Muscle of back (tissue), 13 donors: ENCODE data around the gene PROSER1. TPM values are rescaled to one million over a fixed set of nuclear protein-coding genes. Genes with fewer than 3 reads are reported as not detected.
"Not testable (repeated sequence)": the region's sequence is repeated elsewhere in the genome, so short reads cannot be mapped to it uniquely, and the experiment has no call there.

Experiments used
- DNase-seq, 3 donors: peaks; one replicate each; pipeline versions ENCODE4 v3.0.0 to v3.0.0-alpha.2; 2013
- long read RNA-seq, 9 donors: transcript quantifications; one replicate each; lab custom pipeline, GENCODE V29; 2026
- polyA plus RNA-seq, 10 donors: library from polyadenylated mRNA; unstranded; fragments of 120-200 nt; gene quantifications; one replicate each; pipeline ENCODE4 v1.2.1, GENCODE V29; 2013; ENCODE audit not compliant: insufficient read length in 10 of 10

Gene PROSER1
- polyA plus RNA-seq, result 10 to 100 TPM; 16.8 to 32.8 (median 25.4) TPM
- long read RNA-seq, donor 1, partial matches to known transcripts, result 16 of 16 reads
- long read RNA-seq, donor 1, other reads (novel, unspliced or antisense), result 0 of 16 reads
- long read RNA-seq, donor 2, partial matches to known transcripts, result 5 of 5 reads
- long read RNA-seq, donor 2, other reads (novel, unspliced or antisense), result 0 of 5 reads
- long read RNA-seq, donor 3, result 0 reads
- long read RNA-seq, donor 4, partial matches to known transcripts, result 0 of 2 reads
- long read RNA-seq, donor 4, other reads (novel, unspliced or antisense), result 0 of 2 reads
- long read RNA-seq, donor 5, partial matches to known transcripts, result 11 of 14 reads
- long read RNA-seq, donor 5, other reads (novel, unspliced or antisense), result 0 of 14 reads
- long read RNA-seq, donor 6, full-length matches to known transcripts, result 1 of 7 reads
- long read RNA-seq, donor 6, partial matches to known transcripts, result 6 of 7 reads
- long read RNA-seq, donor 6, other reads (novel, unspliced or antisense), result 0 of 7 reads
- long read RNA-seq, donor 7, full-length matches to known transcripts, result 2 of 2 reads
- long read RNA-seq, donor 7, partial matches to known transcripts, result 0 of 2 reads
- long read RNA-seq, donor 7, other reads (novel, unspliced or antisense), result 0 of 2 reads
- long read RNA-seq, donor 8, full-length matches to known transcripts, result 1 of 1 reads
- long read RNA-seq, donor 8, partial matches to known transcripts, result 0 of 1 reads
- long read RNA-seq, donor 8, other reads (novel, unspliced or antisense), result 0 of 1 reads
- long read RNA-seq, donor 9, result 0 reads

DNA sequence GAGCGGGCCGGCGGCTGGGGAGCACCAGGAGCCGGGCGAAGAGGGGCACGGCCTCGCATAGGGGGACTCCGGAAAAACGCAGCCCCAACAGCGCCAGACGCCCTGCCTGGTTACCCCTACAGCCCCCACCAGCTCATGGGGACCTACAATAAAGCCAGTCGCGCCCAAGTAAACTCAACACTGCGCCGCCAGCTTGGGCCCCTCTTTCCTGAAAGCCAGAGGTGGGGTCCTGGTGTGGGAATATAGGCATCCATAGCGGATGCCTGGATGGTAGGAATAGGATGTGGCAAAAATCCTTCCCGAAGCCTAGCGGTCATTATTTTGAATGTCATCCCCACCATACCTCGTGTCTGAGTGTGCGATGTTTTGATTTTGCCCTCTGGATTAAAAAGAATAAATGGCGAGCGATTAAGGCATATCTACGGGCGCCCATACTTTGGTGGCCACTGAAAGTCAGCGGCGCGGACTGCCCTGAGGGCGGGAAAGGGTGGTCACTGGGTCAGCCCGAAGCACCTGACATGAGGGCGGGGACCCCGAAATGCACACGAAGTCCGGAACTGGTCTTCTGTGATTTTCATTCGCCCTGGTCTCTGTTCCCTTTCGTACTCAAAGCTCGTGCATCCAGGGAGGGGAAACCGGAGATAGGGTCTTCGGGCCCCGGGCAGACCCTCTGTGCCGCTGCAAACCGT is at the start of gene PROSER1, which contains the start of gene NHLRC3:
Gene PROSER1, minus strand, starts transcription at position 210 of the 689 bp plus-strand sequence. CDS start 847 bp downstream, outside the sequence.
Gene NHLRC3, plus strand, starts transcription at position 577 of the 689 bp plus-strand sequence. CDS start 184 bp downstream, outside the sequence.
- DNase-seq, result peak; percentile 94 to 98 (median 96)

GRCh38 chr13:39086251-39086945 is 48.5 kb upstream of the PROSER1 start:
- DNase-seq, result not testable (repeated sequence)

DNA sequence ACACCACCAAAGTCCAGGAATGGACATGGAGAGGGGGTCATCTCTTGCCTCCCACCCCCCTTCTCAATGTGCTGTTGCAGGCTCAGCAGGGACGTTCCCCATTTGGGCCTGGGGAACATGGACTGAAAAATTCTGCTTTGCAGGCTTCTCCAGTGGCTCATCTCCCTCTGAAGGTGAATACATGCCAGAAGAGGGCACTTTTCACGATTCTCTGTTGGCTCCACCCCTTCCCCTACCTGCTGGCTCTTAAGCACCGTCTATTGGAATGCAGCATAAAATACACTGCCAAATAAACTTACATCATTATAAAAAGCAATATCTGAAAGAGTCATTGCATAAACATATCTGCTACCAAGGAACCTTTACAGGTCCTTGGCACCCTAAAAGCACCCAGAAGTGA is 36.1 kb upstream of the PROSER1 start:
- no peak for DNase-seq

GRCh38 chr13:39072842-39073241 is 35.0 kb upstream of the PROSER1 start:
- no peak for DNase-seq

DNA sequence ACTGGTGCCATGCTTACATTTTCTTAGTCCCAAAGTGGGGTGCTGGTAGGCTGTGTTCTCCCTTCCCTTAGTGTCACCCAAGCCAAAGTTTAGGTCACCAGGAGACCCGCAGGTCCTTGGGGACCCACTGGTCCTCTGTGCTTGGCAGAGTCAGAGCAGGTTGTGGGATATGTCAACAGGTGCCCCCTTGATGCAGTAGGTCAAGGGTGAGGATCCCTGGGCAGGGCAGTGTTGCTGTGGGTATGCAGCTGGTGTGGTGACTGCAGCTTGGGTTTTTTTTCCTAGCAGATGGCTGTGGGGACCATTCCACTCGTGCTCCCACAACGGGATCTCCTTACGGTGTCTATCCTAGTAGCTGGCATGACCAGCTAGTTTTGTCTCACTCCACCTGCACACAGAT is 24.1 kb upstream of the PROSER1 start:
- no peak for DNase-seq

- no peak for DNase-seq
These were observed 20.2 kb upstream of the PROSER1 start for GRCh38 chr13:39058040-39058439.

DNA sequence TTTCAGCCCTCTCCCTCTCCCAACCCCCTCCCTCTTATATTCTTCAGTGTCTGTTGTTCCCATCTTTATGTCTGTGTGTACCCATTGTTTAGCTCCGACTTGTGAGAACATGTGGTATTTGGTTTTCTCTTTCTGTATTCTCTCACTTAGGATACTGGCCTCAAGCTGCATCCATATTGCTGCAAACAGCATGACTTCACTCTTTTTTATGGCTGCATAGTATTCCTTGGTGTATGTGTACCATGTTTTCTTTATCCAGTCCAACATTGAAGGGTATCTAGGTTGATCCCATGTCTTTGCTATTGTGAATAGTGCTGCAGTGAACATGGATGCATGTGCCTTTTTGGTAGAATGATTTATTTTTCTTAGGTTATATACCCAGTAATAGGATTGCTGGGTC is 18.1 kb upstream of the PROSER1 start:
- no peak for DNase-seq

DNA sequence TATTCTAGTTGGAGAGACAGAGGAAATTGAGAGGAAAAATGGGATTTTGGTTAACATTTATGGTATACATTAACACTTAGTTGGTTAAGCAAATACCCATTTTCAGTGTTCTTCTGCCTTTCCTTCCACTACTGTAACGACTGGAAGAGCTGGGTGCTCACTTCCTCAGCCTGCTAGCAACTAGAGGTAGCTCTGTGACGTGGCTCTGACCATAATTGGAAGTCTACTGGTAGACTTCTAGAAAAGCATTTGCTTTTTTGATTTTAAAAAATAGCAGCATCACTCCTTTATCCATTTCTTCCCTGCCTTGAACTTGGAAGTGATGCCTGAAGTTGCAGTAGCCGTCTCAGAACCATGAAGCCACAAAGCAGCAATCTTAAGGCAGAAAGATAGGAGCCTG is 16.2 kb upstream of the PROSER1 start:
- no peak for DNase-seq

DNA sequence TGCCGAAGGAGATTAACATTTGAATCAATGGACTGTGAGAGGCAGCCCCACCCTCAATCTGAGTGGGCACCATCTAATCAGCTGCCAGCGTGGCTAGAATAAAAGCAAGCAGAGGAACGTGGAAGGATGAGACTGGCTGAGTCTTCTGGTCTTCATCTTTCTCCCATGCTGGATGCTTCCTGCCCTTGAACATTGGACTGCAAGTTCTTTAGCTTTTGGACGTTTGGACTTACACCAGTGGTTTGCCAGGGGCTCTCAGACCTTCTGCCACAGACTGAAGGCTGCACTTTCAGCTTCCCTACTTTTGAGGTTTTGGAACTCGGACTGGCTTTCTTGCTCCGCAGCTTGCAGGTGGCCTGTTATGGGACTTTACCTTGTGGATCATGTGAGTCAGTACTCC is 15.1 kb upstream of the PROSER1 start:
- no peak for DNase-seq

- peak; percentile 26 to 56 (median 30) for DNase-seq
These were observed 13.3 kb upstream of the PROSER1 start for GRCh38 chr13:39051157-39051556.

GRCh38 chr13:39049274-39049673 is 11.4 kb upstream of the PROSER1 start:
- DNase-seq, result no peak

- DNase-seq, result no peak
These were observed 10.9 kb upstream of the PROSER1 start for GRCh38 chr13:39048806-39049205.

DNA sequence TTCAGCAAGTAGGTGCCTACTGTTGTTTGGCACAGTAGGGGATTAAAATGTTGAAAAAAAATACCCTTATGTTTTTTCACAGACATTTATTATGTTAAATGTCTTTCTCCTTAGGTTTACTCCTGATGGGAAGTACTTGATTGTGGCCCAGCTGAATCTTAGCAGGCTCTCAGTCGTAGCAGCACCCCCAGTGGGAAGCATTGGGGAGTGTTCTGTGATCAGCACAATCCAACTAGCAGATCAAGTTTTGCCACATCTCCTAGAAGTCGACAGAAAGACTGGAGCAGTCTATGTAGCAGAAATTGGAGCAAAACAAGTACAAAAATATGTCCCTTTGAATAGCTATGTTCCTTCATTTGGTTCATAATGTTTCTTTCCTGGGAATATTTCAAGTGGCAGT is 9.7 kb upstream of the PROSER1 start:
- no peak for DNase-seq

GRCh38 chr13:39044536-39044935 is 6.6 kb upstream of the PROSER1 start:
- no peak for DNase-seq

DNA sequence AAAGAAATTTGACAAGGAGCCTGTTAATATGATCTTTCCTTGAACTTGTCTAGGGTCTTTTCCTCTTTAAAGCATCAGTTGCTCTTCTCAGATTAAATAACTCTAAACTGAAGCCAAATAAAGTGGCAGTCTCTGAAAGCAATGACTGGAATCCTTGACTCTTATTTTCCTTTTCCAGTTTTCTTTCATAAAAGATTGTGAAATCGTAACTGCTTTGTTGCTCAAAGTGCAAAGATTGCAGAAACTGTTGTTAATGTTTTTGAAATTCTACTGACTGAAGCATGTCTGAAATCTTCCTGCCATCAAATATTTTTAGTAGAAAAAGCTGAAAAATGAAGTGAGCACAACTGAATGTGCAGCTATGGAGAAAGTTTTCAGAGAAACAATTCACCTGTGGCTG is 2.3 kb upstream of the PROSER1 start:
- no peak for DNase-seq

DNA sequence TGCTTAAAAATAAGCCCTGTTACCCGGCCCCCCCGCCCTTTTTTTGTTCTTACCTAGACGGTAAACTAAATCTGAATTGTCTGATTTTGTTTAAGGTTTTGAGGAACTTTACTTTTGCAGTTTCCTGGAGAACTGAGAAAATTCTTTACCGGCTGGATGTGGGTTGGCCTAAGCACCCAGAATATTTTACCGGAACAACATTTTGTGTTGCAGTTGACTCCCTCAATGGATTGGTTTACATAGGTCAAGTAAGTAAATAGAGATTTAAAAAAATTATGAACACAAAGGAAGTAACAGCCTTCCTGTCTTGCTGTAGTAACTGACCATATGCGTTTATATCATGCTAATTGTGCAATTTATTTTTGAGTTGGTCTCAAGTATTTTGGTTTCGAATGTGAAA is 1.2 kb upstream of the PROSER1 start:
- no peak for DNase-seq

GRCh38 chr13:39038569-39039030 is 711 bp upstream of the PROSER1 start:
- no peak for DNase-seq

DNA sequence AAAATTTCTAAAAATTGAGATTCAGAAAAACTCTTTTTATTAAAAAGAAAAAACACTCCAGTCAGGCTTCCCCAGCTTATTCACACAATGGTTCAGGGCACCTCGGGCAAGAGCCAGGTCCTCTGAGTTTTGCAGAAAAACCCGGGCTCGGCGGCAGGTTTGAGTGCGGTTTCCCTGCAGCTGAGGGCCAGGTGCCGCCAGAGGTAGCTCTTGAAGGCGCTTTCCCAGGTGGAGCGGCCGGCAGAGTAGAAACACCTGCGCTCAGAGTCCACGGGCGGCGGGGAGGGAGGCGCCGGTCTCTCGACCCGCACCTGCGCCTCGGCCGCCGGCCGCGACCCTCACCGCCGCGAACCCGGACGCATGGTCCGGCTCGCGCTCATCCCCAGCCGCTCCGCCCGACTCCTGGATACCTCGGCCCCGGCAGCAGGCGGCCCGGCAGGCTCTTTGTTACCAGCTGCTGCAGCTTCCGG is 444 bp downstream of the PROSER1 start:
- DNase-seq, result no peak

GRCh38 chr13:39036212-39036611 is 1.7 kb downstream of the PROSER1 start:
- peak in 1 of 3 donors; percentile 21 for DNase-seq

DNA sequence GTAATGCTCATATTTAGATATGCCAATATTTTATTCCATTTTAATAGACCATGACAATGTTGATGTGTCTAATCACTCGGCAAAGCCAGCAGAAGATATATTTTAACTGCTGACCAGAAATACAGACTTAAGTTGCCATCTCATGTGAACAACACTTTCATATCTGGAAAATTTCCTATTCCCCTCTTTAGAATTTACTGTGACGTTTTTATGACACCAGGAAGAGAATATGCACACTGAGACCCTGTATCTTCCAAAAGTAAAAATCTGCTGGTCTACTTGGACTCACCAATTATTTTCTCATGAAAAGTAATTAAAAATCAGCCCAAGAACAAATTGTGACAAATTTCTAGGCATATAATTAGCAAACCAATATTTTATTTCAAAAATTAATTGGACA is 2.1 kb downstream of the PROSER1 start:
- DNase-seq, result no peak

GRCh38 chr13:39035204-39035603 is 2.7 kb downstream of the PROSER1 start:
- no peak for DNase-seq
